ENCODE data around the gene DPP10.
"Not testable (repeated sequence)": the region's sequence is repeated elsewhere in the genome, so short reads cannot be mapped to it uniquely, and the experiment has no call there.

Gene DPP10

DNA sequence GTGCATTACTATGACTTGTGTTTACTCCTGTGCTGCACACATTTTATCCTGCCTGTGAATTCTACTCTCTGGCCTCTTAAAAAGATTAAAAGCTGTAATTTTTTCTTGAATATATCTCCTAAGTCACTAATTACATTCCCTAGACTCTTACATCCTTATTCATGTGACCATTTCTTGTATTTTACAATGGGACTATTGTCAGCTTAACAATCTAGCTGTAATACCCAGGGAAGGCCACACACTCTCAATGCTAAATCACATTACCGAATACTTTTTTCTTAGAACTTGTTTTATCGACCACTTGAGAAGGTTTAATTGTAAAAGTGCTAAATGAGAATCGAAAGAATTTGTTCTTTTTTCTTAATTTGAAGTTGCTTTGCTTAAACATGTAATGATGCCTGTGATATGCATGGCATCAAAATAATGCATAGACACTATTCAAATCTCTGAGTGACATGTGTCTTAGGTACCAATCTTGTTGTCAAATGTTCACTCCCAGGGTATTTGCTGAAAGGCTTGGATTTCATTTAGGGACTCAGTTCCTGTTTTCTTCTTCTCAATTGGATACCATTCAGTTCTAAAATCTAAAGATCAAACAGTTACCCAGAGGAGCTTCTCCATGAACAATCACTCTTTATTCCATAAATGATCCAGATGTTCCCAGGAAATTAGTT lies 498.5 kb downstream of the DPP10 start:
- no peak for DNase-seq (ENCODE audit: low read depth)
- no peak overlapping the region for H3K4me3 ChIP-seq (ENCODE audit: low read length)
- TF ChIP-seq, protein P1, sequence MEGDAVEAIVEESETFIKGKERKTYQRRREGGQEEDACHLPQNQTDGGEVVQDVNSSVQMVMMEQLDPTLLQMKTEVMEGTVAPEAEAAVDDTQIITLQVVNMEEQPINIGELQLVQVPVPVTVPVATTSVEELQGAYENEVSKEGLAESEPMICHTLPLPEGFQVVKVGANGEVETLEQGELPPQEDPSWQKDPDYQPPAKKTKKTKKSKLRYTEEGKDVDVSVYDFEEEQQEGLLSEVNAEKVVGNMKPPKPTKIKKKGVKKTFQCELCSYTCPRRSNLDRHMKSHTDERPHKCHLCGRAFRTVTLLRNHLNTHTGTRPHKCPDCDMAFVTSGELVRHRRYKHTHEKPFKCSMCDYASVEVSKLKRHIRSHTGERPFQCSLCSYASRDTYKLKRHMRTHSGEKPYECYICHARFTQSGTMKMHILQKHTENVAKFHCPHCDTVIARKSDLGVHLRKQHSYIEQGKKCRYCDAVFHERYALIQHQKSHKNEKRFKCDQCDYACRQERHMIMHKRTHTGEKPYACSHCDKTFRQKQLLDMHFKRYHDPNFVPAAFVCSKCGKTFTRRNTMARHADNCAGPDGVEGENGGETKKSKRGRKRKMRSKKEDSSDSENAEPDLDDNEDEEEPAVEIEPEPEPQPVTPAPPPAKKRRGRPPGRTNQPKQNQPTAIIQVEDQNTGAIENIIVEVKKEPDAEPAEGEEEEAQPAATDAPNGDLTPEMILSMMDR (IDR thresholded peaks at IDR 0.05; ENCODE audit: insufficient read depth, low read depth, low read length, missing control alignments), result no peak

DNA sequence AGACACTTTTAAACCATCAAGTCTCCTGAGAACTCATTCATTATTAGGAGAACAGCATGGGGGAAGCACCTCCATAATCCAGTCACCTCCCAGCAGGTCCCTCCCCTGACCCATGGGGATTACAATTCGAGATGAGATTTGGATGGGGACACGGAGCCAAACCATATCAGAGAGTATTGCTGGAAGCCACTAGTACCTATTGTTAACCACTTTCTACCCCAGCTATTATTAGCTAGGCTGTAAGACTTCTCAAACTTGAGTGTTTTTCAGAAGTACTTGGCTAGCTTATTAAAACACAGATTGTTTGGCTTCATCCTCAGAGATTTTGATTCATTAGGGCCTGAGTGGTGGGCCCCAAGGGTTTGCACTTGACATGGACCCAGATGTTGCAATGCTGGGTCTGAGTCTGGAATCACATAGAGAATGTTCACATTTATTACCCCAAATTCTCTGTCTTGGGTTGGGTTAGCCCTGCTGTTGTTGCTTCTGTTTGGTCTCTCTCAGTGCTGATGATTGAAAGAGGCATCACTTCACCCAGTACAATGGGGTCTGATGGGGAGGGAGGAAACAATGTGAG lies 506.9 kb downstream of the DPP10 start:
- no peak overlapping the region for H3K4me3 ChIP-seq (ENCODE audit: low read length)
- DNase-seq (ENCODE audit: low read depth), result no peak
- TF ChIP-seq, protein P1 (IDR thresholded peaks at IDR 0.05; ENCODE audit: insufficient read depth, low read depth, low read length, missing control alignments), result no peak

DNA sequence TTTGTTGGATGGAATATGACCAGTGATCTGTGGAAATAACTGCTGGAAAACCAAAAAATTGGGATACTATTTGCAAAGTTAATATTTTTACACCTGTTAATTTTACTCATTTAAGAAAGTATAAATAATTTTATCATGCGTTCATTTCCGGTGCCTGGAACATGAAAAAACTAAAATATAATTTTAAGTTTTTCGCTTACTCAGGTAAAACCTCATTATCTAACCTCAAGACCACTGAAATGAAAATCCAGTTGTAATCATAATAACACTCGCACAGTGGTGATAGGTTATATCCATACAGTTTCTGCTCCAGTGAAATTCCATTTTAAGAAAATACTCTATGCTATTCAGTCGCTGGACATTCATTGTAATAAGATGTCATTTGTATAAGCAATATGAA lies 517.9 kb downstream of the DPP10 start:
- H3K4me3 ChIP-seq (ENCODE audit: low read length), result no peak overlapping the region
- TF ChIP-seq, protein P1 (IDR thresholded peaks at IDR 0.05; ENCODE audit: insufficient read depth, low read depth, low read length, missing control alignments), result no peak
- no peak for DNase-seq (ENCODE audit: low read depth)

DNA sequence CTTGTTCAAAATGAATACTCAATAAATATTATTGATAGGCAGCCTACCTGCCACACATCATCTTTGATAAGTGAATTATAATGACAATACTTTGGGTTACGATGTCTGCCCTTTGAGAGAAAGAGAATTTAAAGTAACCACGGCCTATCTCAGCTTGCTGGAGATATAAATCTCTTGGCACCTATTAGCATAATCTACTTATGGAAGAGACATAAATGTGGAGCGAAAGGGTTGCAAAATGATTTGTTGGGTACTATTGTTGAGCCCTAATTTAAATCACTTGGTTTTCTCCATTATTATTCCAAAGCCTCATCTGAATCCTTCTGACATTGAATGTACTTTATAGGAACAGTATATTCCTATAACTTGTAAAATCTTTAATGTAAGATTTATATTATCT lies 520.1 kb downstream of the DPP10 start:
- H3K4me3 ChIP-seq (ENCODE audit: low read length), result no peak overlapping the region
- DNase-seq (ENCODE audit: low read depth), result no peak
- TF ChIP-seq, protein P1 (IDR thresholded peaks at IDR 0.05; ENCODE audit: insufficient read depth, low read depth, low read length, missing control alignments), result no peak

DNA sequence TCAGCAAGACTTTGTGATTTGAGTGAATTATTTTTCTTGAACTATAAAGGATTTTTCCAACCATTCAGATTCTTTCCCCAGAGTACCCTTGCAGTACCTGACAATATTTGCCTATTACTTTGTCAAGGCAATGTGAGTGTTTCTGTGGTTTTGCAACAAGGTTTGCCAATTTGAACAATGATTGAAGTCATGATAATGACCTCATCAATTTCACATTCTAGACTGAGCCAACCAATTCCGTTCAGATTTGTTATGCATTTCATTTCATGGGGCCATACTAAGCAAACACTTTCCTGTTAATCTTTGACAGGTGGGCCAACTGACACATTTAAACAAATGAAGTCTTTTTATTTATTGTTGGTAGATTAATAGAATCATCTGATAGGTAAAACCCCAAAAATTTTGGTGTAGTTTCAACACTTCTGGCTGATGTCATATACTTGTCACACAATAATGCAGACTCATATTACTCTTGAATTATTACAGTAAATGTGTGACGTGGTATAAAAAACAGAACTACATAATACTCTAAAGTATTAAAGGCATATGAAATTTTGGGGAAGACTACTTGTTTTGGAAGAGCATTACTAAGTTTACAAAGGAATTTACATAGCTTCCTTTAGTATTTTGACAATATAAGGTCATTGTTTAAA lies 526.4 kb downstream of the DPP10 start:
- no peak overlapping the region for H3K4me3 ChIP-seq (ENCODE audit: low read length)
- no peak for DNase-seq (ENCODE audit: low read depth)
- TF ChIP-seq, protein P1 (IDR thresholded peaks at IDR 0.05; ENCODE audit: insufficient read depth, low read depth, low read length, missing control alignments), result no peak

DNA sequence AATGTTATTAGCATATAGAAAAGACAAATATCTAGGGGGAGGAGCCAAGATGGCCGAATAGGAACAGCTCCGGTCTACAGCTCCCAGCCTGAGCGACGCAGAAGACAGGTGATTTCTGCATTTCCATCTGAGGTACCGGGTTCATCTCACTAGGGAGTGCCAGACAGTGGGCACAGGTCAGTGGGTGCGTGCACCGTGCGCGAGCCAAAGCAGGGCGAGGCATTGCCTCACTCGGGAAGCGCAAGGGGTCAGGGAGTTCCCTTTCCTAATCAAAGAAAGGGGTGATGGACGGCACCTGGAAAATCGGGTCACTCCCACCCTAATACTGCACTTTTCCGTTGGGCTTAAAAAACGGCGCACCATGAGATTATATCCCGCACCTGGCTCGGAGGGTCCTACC lies 561.9 kb downstream of the DPP10 start:
- not testable (repeated sequence) for H3K4me3 ChIP-seq (ENCODE audit: low read length); DNase-seq (ENCODE audit: low read depth)

DNA sequence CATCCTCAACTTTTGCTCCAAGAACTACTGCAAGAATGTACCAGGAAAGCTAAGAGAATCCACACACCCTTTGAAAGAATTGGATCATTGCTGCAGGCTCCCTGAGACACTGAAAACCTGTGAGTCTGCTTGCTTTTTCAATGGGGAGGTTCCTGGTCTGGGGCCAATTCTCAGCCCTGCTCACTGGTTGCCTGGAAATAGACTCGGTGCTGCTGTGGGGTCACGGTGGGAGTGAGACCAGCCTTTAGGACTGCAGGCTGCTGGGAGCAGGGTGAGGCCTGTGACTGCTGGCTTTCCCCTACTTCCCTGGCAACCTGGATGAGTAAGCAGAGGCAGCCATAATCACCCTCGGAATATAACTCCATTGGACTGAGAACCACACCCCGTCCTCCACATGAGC lies 569.3 kb downstream of the DPP10 start:
- no peak for DNase-seq (ENCODE audit: low read depth)
- no peak overlapping the region for H3K4me3 ChIP-seq (ENCODE audit: low read length)
- TF ChIP-seq, protein P1 (IDR thresholded peaks at IDR 0.05; ENCODE audit: insufficient read depth, low read depth, low read length, missing control alignments), result no peak

DNA sequence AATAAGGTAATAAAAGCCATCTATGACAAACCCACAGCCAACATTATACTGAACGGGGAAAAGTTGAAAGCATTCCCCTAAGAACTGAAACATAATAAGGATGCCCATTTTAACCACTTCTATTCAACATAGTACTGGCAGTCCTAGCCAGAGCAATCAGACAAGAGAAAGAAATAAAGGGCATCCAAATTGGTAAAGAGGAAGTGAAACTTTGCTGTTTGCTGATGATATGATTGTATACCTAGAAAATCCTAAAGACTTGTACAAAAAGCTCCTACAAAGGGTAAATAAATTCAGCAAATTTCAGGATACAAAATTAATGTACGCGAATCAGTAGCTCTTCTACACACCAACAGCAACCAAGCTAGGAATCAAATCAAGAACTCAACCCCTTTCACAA lies 579.6 kb downstream of the DPP10 start:
- not testable (repeated sequence) for DNase-seq (ENCODE audit: low read depth)

More for the DNA sequence above, 579.6 kb downstream of the DPP10 start:
- H3K4me3 ChIP-seq (ENCODE audit: low read length), result not testable (repeated sequence)

Data from epithelial cell of esophagus (primary cell).